GM12891 (cell line): Measurements from ENCODE around the gene TLR9.

Experiments
- DNase-seq: peaks from one replicate; pipeline ENCODE4 v3.0.0; 2011; ENCODE audit warnings: low spot score; ENCODE audit not compliant: insufficient read length
- FAIRE-seq: peaks from 2 replicates; lab custom pipeline; 2011; peaks lifted over from hg19 to GRCh38; lab: Jason Lieb, UNC
- PAX5 ChIP-seq: IDR thresholded peaks from 2 replicates; pipeline ENCODE4 v1.6.1; 2011; ENCODE audit warnings: low read length, moderate library complexity, mild to moderate bottlenecking; ENCODE audit not compliant: insufficient read depth, severe bottlenecking
- POLR2A ChIP-seq: IDR thresholded peaks from 2 replicates; pipeline ENCODE4 v1.6.1; 2011; ENCODE audit warnings: low read depth, low read length, control low read depth
- POLR2AphosphoS5 ChIP-seq: IDR thresholded peaks from 2 replicates; pipeline ENCODE4 v1.6.1; 2011; ENCODE audit warnings: low read depth, low read length, control low read depth
- POU2F2 ChIP-seq: IDR thresholded peaks from 2 replicates; pipeline ENCODE4 v1.6.1; 2011; ENCODE audit warnings: low read depth, mild to moderate bottlenecking, control low read depth, low read length, moderate library complexity
- SPI1 ChIP-seq: IDR thresholded peaks from 2 replicates; pipeline ENCODE4 v1.6.1; 2011; ENCODE audit warnings: low read depth, low read length, control low read depth
- TAF1 ChIP-seq: IDR thresholded peaks from 2 replicates; pipeline ENCODE4 v1.6.1; 2011; ENCODE audit warnings: low read depth, low read length, control low read depth

The TLR9 gene

GRCh38 chr3:52227766-52228165 lies 2.3 kb upstream of the TLR9 start:
- FAIRE-seq = no peak
- TF ChIP-seq TAF1 = no peak
- no peak for TF ChIP-seq POLR2AphosphoS5
- no peak for TF ChIP-seq POLR2A
- DNase-seq = no peak

- FAIRE-seq = no peak
- DNase-seq = no peak
- TF ChIP-seq TAF1 (no peak), POLR2A (no peak), POLR2AphosphoS5 (no peak), POU2F2 (no peak), SPI1 (no peak), PAX5 (no peak)
These were observed 1.7 kb upstream of the TLR9 start for GRCh38 chr3:52227117-52227516.

DNA sequence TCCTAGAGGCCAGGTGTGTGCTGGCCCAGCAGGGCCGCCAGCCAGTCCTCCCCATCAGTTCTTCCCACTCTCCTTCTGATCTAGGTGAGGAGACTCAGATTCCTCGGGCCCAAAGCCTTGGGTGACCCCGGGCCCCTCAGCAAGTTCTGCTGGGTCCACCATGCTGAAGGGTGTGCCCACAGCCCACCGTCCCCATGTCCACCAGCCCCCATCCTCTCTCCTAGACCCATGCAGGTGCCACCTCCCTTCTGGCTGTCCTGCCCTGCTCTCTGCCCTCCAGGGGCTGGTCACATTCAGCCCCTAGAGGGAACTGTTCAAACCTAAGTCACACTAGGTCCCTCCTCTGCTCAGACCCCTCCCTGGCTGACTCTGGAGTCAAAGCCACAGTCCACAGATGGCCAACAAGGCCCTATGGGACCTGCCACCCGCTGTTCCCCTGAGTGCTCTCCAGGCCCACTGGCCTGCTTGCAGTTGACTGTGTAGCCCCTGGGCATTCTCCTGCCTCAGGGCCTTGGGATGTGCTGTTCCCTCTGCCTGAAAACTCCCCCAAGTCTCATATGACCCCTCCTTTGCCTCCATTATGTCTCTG lies 878 bp upstream of the TLR9 start:
- no peak for DNase-seq
- TF ChIP-seq PAX5 (no peak), SPI1 (no peak), POU2F2 (no peak), TAF1 (no peak)
- no peak for FAIRE-seq

DNA sequence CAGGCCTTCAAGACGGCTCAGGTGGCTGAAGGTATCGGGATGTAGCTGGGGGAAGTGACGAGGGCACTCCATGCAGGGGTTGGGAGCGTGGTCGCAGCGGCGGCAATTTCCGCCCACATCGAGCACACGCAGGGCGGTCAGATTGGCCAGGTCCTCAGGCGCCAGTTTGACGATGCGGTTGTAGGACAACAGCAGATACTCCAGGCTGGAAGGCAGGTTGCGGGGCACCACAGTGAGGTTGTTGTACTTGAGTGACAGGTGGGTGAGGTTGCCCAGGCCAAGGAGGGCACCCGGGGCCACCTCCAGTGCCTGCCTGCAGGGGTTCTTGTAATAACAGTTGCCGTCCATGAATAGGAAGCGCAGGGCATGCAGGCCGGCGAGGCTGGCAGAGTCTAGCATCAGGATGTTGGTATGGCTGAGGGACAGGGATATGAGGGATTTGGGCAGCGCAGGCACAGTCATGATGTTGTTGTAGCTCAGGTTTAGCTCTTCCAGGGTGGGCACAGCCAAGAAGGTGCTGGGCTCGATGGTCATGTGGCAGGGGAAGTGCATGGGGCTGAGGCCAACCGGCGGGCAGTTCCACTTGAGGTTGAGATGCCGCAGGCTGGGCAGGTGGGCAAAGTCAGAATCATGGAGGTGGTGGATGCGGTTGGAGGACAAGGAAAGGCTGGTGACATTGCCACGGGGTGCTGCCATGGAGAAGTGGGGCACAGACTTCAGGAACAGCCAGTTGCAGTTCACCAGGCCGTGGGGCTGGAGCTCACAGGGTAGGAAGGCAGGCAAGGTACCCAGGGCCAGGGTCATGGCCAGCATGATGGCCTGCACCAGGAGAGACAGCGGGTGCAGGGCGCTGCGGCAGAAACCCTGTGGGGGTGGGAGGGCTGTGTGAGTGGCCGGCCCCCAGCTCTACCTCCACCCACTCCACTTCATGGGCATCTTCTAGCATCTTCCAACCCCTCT lies 1.7 kb downstream of the TLR9 start:
- DNase-seq (no peak), FAIRE-seq (no peak)
- TF ChIP-seq POLR2AphosphoS5 (no peak), TAF1 (no peak), POU2F2 (no peak), SPI1 (no peak), PAX5 (no peak), POLR2A (no peak)

GRCh38 chr3:52222319-52223221 lies 2.9 kb downstream of the TLR9 start:
- TF ChIP-seq PAX5 (no peak), POU2F2 (no peak), POLR2AphosphoS5 (no peak)
- FAIRE-seq (no peak), DNase-seq (no peak)

GRCh38 chr3:52221563-52222318 lies 3.7 kb downstream of the TLR9 start:
- DNase-seq (no peak), FAIRE-seq (no peak)
- TF ChIP-seq POLR2A = no peak
- no peak for TF ChIP-seq POLR2AphosphoS5
- TF ChIP-seq TAF1 = no peak
- TF ChIP-seq SPI1 = no peak
- TF ChIP-seq POU2F2 = no peak
- no peak for TF ChIP-seq PAX5

DNA sequence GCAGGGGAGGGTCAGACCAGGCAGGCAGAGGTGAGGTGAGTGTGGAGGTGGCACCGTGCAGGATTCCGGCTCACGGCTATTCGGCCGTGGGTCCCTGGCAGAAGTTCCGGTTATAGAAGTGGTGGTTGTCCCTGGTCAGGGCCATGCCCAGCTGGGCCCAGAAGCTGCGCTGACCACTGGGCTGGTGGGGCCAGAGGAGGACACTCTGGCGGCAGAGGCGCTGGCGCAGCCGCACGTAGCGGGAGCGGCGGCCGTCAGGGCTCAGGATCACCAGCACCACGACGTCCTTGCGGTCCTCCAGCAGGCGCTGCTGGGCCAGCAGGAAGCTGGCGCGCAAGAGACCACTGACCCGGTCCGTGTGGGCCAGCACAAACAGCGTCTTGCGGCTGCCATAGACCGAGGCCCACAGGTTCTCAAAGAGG lies 4.3 kb downstream of the TLR9 start:
- FAIRE-seq = no peak
- TF ChIP-seq PAX5 = no peak
- no peak for TF ChIP-seq POLR2AphosphoS5
- TF ChIP-seq TAF1 = no peak
- no peak for TF ChIP-seq POU2F2
- no peak for TF ChIP-seq POLR2A
- TF ChIP-seq SPI1 = no peak
- DNase-seq = no peak

GRCh38 chr3:52220380-52221026 lies 4.9 kb downstream of the TLR9 start:
- DNase-seq = peak; percentile 85
- FAIRE-seq = peak; percentile 99
- TF ChIP-seq POU2F2 = no peak
- TF ChIP-seq PAX5 = no peak
- TF ChIP-seq POLR2AphosphoS5 = no peak
- no peak for TF ChIP-seq TAF1
